Activated naive CD4-positive, alpha-beta T cell treated with anti-CD3 and anti-CD28 coated beads, Interleukin-2, amount 10 ng/mL, durations not matched to agents 5 hours and 36 hours (primary cell): Measurements from ENCODE around the gene REM1. TPM values are rescaled to one million over a fixed set of nuclear protein-coding genes. Genes with fewer than 3 reads are reported as not detected.

Experiments
- total RNA-seq, 2 experiments: library from RNA; stranded (reverse); gene quantifications; one replicate each; pipeline ENCODE4 v1.2.3, GENCODE V29; 2021

Gene REM1, protein sequence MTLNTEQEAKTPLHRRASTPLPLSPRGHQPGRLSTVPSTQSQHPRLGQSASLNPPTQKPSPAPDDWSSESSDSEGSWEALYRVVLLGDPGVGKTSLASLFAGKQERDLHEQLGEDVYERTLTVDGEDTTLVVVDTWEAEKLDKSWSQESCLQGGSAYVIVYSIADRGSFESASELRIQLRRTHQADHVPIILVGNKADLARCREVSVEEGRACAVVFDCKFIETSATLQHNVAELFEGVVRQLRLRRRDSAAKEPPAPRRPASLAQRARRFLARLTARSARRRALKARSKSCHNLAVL
- not detected for total RNA-seq

DNA sequence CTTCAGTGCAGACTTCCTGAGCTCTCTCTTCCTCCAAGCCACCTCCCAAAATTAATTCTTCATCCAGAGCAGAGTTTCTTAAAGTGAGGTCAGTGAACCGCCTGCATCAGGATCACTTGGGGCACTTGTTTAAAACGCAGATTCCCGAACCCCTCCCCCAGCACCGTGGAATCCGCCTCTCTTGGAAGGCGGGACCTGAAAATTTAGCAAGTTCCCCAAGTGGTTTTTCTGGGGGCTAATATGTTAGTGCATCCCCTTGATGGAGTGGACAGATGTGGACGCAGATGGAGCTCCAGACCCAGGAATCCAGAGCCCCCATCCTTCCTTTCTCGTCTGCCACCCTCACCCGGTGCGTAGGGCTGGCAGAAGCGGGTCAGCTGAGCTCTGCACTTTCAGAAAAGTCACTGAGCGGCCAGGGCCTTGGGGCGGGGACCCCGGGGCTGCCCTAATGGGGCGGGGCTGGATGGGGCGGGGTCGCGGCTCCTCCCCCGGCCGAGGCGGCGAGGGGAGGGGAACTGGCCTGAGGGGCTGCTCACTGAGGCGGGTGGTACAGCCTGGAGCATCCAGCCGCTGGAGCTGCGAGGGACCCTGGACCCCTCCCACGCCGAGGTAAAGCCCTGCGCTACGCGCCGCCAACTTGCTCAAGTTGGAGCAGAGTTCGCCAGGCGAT, at the start of gene REM1, which contains the start of gene DEFB124:
Gene REM1 (plus strand): TSS at position 531 of the 670 bp plus-strand sequence. CDS start 1,158 bp downstream, outside the sequence.
Gene DEFB124 (minus strand): TSS at position 370 of the 670 bp plus-strand sequence. CDS start 2,114 bp downstream, outside the sequence.

DNA sequence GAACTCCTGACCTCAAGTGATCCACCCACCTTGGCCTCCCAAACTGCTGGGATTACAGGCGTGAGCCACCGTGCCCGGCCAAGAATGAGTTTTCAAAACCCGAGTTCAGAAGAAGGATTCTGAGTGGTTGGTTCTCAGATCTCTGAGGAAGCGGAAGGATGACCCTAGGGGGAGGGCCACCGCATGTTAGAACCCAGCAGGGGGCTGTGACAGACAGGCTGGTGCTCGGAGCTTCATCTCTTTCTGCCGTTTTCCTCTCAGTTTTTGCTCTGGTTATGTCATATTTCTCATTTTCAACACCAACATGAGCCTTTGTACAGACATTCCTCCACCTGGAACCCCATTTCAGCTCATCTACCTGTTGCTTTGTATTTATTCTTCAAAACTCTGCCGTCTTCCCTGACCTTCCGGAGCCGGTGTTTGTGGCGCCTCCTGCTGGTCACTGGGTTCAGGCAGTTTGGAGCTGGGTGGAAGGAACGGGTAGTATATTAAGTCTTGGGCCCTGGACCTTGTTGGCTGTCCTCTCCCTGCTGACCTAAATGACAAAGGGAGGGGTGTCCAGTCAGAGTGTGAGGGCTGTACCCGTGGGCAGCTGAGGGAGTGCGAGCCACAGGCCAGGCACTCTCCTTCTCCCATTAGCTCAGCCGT, 35.0 kb upstream of the REM1 start, which contains the start of gene DEFB123:
Gene DEFB123 (plus strand): TSS at position 621 of the 648 bp plus-strand sequence. CDS start 67 bp downstream, outside the sequence.

DNA sequence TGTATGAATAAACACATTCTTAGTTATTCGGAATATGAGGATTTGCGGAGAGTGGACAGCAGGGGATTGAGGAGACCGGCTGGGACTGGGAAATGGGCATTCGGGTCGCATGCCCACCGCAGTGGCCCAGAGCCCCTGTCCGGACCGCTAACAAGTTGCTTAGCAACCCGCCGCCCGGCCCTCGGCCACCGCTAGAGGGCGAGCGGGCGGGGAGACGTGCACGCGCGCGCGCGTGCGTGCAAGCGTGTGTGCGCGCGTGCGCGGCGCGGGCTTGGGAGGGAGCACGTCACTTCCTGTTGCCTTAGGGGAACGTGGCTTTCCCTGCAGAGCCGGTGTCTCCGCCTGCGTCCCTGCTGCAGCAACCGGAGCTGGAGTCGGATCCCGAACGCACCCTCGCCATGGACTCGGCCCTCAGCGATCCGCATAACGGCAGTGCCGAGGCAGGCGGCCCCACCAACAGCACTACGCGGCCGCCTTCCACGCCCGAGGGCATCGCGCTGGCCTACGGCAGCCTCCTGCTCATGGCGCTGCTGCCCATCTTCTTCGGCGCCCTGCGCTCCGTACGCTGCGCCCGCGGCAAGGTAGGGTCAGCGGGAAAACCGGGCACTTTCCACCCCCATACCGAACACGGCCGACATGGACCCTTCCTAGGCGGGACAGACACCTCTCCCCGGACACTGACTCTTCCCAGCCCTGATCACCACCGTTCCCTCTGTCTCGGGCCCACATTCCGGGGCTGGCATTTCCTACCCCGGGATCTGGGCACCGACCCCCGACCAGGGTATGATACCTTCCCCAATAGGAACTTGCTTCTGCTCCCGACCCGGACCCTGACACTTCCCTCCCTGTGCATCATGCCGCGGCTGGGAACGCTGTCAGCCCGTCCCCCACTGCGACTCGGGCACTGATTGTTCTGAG, 39.3 kb downstream of the REM1 start, which contains the start of gene HM13:
Gene HM13 (plus strand): TSS at position 289 of the 918 bp plus-strand sequence. CDS start 110 bp downstream, at position 399.

Other genes starting within 250 kb of the REM1 start
- not detected for gene DEFB115, start 217.6 kb upstream of the REM1 start, total RNA-seq
- not detected for gene DEFB116, start 166.7 kb upstream of the REM1 start, total RNA-seq
- not detected for gene DEFB118, start 106.7 kb upstream of the REM1 start, total RNA-seq
- not detected for gene DEFB119, start 84.7 kb upstream of the REM1 start, total RNA-seq
- not detected for gene DEFB121, start 69.1 kb upstream of the REM1 start, total RNA-seq
- not detected for gene DEFB123, start 34.7 kb upstream of the REM1 start, total RNA-seq
- gene DEFB124, start 161 bp upstream of the REM1 start, total RNA-seq, result not detected
- 100 to 1,000 TPM; 133 to 145 TPM for gene HM13, start 39.2 kb downstream of the REM1 start, total RNA-seq
- under 1 TPM; 0.35 to 0.53 TPM for gene ID1, start 130.0 kb downstream of the REM1 start, total RNA-seq
- not detected for gene COX4I2, start 162.6 kb downstream of the REM1 start, total RNA-seq
- 10 to 100 TPM; 65.5 to 66.1 TPM for gene BCL2L1, start 247.6 kb downstream of the REM1 start, total RNA-seq